CD4-positive, alpha-beta memory T cell (primary cell): ENCODE measurements around the gene UBXN11. TPM values are rescaled to one million over a fixed set of nuclear protein-coding genes. Genes with fewer than 3 reads are reported as not detected.
"Not testable (repeated sequence)": the region's sequence is repeated elsewhere in the genome, so short reads cannot be mapped to it uniquely, and the experiment has no call there.

Experiments used
- CTCF ChIA-PET: fragments of 350-600 bp; sonication (Branson Sonifier 250); formaldehyde crosslinking; loops from one replicate; lab custom pipeline; 2021; ENCODE audit warnings: inconsistent platforms; ENCODE audit not compliant: partially characterized antibody; lab: Charles Lee
- POLR2A ChIA-PET: fragments of 350-600 bp; sonication (Branson Sonifier 250); formaldehyde crosslinking; loops from one replicate; lab custom pipeline; 2021; ENCODE audit not compliant: partially characterized antibody; lab: Charles Lee
- DNase-seq, 5 donors: peaks; one replicate each; pipeline versions ENCODE4 v3.0.0 to v3.0.0-alpha.2; 2020 to 2022; ENCODE audit warnings: mixed read lengths in 1 of 5
- H3K27ac ChIP-seq: one replicate; pipeline ENCODE4 v1.7.0; 2013; ENCODE audit warnings: low read depth, low read length
- H3K27me3 ChIP-seq: 2 replicates; pipeline ENCODE4 v1.7.0; 2013; ENCODE audit warnings: mild to moderate bottlenecking, low read length, moderate library complexity; ENCODE audit not compliant: insufficient read depth
- H3K36me3 ChIP-seq: 2 replicates; pipeline ENCODE4 v1.7.0; 2013; ENCODE audit warnings: mild to moderate bottlenecking, low read length, moderate library complexity; ENCODE audit not compliant: insufficient read depth
- H3K4me1 ChIP-seq: 2 replicates; pipeline ENCODE4 v1.7.0; 2013; ENCODE audit warnings: mild to moderate bottlenecking, low read length, moderate library complexity; ENCODE audit not compliant: insufficient read depth
- H3K4me3 ChIP-seq, 2 donors: one replicate each; pipeline ENCODE4 v1.7.0; 2013; ENCODE audit warnings: low read length in 2 of 2, mild to moderate bottlenecking in 1 of 2
- H3K9me3 ChIP-seq, 2 donors: one replicate each; pipeline ENCODE4 v1.7.0; 2013; ENCODE audit warnings: low read length in 2 of 2, control low read depth in 1 of 2; ENCODE audit not compliant: control insufficient read depth in 1 of 2
- H3K27ac Mint-ChIP-seq, 7 donors: one replicate each; pipeline ENCODE4 v1.8.0; 2020 to 2021; ENCODE audit warnings: mixed read lengths in 7 of 7, mild to moderate bottlenecking in 6 of 7, inconsistent platforms in 3 of 7, moderate library complexity in 3 of 7
- H3K27me3 Mint-ChIP-seq, 2 donors: one replicate each; pipeline ENCODE4 v1.8.0; 2020 to 2021; ENCODE audit warnings: mixed read lengths in 2 of 2
- H3K36me3 Mint-ChIP-seq, 2 donors: one replicate each; pipeline ENCODE4 v1.8.0; 2020 to 2021; ENCODE audit warnings: mixed read lengths in 2 of 2, inconsistent platforms in 1 of 2, mild to moderate bottlenecking in 1 of 2
- H3K4me1 Mint-ChIP-seq, 4 donors: one replicate each; pipeline ENCODE4 v1.8.0; 2020 to 2021; ENCODE audit warnings: mixed read lengths in 4 of 4, mild to moderate bottlenecking in 1 of 4
- H3K4me3 Mint-ChIP-seq, 8 donors: one replicate each; pipeline ENCODE4 v1.8.0; 2020 to 2021; ENCODE audit warnings: mixed read lengths in 8 of 8, mild to moderate bottlenecking in 7 of 8, moderate library complexity in 6 of 8, inconsistent platforms in 3 of 8
- H3K9me3 Mint-ChIP-seq, 8 donors: one replicate each; pipeline ENCODE4 v1.8.0; 2020 to 2021; ENCODE audit warnings: mixed read lengths in 8 of 8, mild to moderate bottlenecking in 5 of 8, inconsistent platforms in 3 of 8, moderate library complexity in 1 of 8
- intact Hi-C: fragments of 100-400 bp; cut with micrococcal nuclease; formaldehyde crosslinking; loops from one replicate; pipeline ENCODE4 v1.15.1; 2023
- polyA plus RNA-seq, 2 donors: library from polyadenylated mRNA; unstranded; fragments of 300-500 nt; fragmentation: Illumina TruSeq; gene quantifications; one replicate each; pipeline ENCODE4 v1.2.3, GENCODE V29; 2021
- total RNA-seq, 2 experiments: library from RNA; stranded (reverse); gene quantifications; one replicate each; pipeline ENCODE4 v1.2.3, GENCODE V29; 2021

UBXN11 gene
- total and polyA plus RNA-seq, 4 experiments from 2014 or later, result 13.3 to 117 (median 66.4) TPM

DNA sequence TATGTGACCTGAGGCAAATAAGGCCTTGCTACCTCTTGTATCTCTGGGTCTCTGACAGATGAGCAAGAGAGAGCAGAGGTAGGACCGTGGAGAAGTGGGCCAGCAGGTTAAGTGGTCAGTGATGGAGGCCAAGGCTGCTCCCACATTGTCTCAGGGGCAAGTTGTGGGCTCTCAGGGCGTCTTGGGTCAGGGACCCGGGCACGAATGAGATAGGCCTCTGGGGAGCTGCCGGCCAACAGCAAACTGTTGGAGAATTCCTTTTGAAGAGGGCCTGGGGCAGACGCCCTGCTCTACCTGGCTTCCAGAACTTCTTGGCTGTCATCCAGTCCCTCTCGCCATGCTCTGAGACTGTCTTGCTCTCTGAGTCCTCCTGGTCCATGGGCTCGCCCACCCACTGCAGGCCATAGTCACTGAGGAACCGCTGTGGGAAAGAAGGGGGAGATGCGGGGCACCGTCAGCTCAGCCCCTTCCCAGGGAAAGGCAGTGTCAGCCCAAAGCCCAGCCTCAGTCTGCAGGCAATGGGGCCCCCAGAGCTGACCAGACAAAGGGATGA is 12.4 kb downstream of the UBXN11 start:
- H3K36me3 ChIP-seq, result no peaks in the 10 kb centered on the region
- no peak for DNase-seq
- H3K4me1 Mint-ChIP-seq, result peaks cover 31 to 60% (median 40%) of the 10 kb centered on the region in 4 donors
- peaks cover 0 to 4% of the 10 kb centered on the region in 2 donors for H3K36me3 Mint-ChIP-seq
- no peaks in the 10 kb centered on the region for H3K9me3 ChIP-seq
- no peak overlapping the region for H3K27ac ChIP-seq
- H3K27ac Mint-ChIP-seq, result peak overlapping the region in 4 of 7 donors; percentile 35 to 81 (median 66)
- H3K9me3 Mint-ChIP-seq, result no peaks in the 10 kb centered on the region
- peaks cover 42% of the 10 kb centered on the region for H3K4me1 ChIP-seq
- CTCF ChIA-PET, result interaction anchor here (1.4 to 21.6 kb wide), 2 partner anchors 9 to 21 kb away, joined by 4 to 1027 read pairs; partner anchors contain the start of genes CD52 and UBXN11
- no peak overlapping the region for H3K4me3 Mint-ChIP-seq
- no peak overlapping the region for H3K4me3 ChIP-seq
- POLR2A ChIA-PET, result interaction anchor here (1.6 to 38.6 kb wide), 3 partner anchors 9 to 84 kb away, joined by 3 to 3358 read pairs (median 10); partner anchors contain the start of genes CD52 and UBXN11
- H3K27me3 Mint-ChIP-seq, result no peaks in the 10 kb centered on the region
- no peaks in the 10 kb centered on the region for H3K27me3 ChIP-seq
- intact Hi-C loops, result no loop called here

DNA sequence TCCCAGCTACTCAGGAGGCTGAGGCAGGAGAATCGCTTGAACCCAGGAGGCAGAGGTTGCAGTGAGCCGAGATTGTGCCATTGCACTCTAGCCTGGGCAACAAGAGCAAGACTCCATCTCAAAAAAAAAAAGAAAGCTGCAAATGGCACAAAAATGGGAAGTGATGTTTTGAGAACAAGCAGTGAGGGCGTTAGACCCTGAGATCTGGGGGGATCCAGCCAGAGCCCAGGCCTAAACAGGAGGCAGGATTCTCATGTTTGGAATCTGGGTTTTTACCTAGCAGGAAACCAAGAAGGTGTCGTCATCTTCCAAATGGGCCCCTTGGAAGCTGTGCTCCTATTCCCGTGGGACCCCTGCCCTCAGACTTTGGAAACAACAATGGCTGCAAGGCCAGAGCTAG is 13.7 kb downstream of the UBXN11 start:
- H3K4me1 ChIP-seq, result peaks cover 55% of the 10 kb centered on the region
- Mint-ChIP-seq H3K4me1 (peaks cover 43 to 72% (median 50%) of the 10 kb centered on the region in 4 donors), H3K27ac (peak overlapping the region; percentile 22 to 97 (median 93)), H3K4me3 (peak overlapping the region in 1 of 8 donors; percentile 10)
- H3K36me3 ChIP-seq, H3K27me3 Mint-ChIP-seq, intact Hi-C loops, H3K36me3 Mint-ChIP-seq, H3K9me3 ChIP-seq, H3K4me3 ChIP-seq, H3K9me3 Mint-ChIP-seq, DNase-seq, H3K27me3 ChIP-seq: not testable (repeated sequence)
- POLR2A ChIA-PET, result interaction anchor here (0.9 to 38.6 kb wide), 3 partner anchors 14 to 85 kb away, joined by 3 to 3358 read pairs (median 212); partner anchors contain the start of genes CD52, SH3BGRL3 and UBXN11
- H3K27ac ChIP-seq, result peak overlapping the region; percentile 91
- CTCF ChIA-PET, result interaction anchor here (1.4 to 21.6 kb wide), 3 partner anchors 8 to 124 kb away, joined by 3 to 1027 read pairs (median 4); partner anchors contain the start of genes CD52 and UBXN11

- Mint-ChIP-seq H3K4me1 (peaks cover 51 to 80% (median 58%) of the 10 kb centered on the region in 4 donors), H3K36me3 (peaks cover 0 to 4% of the 10 kb centered on the region in 2 donors), H3K27ac (peak overlapping the region; percentile 90 to 97 (median 94)), H3K9me3 (no peaks in the 10 kb centered on the region), H3K27me3 (no peaks in the 10 kb centered on the region), H3K4me3 (peak overlapping the region in 4 of 8 donors; percentile 36 to 63 (median 42))
- H3K27ac ChIP-seq, result peak overlapping the region; percentile 91
- intact Hi-C loops, result no loop called here
- no peak for DNase-seq
- H3K36me3 ChIP-seq, result no peaks in the 10 kb centered on the region
- peaks cover 63% of the 10 kb centered on the region for H3K4me1 ChIP-seq
- H3K27me3 ChIP-seq, result no peaks in the 10 kb centered on the region
- CTCF ChIA-PET, result interaction anchor here (1.4 to 21.6 kb wide), 3 partner anchors 23 to 125 kb away, joined by 3 to 1027 read pairs (median 307); partner anchors contain the start of genes CD52 and UBXN11
- POLR2A ChIA-PET, result interaction anchor here (0.9 to 38.6 kb wide), 3 partner anchors 14 to 86 kb away, joined by 3 to 3358 read pairs (median 212); partner anchors contain the start of genes CD52, SH3BGRL3 and UBXN11
- H3K9me3 ChIP-seq, result no peaks in the 10 kb centered on the region
- H3K4me3 ChIP-seq, result no peak overlapping the region
Measured at GRCh38 chr1:26291939-26292338, 14.5 kb downstream of the UBXN11 start.

DNA sequence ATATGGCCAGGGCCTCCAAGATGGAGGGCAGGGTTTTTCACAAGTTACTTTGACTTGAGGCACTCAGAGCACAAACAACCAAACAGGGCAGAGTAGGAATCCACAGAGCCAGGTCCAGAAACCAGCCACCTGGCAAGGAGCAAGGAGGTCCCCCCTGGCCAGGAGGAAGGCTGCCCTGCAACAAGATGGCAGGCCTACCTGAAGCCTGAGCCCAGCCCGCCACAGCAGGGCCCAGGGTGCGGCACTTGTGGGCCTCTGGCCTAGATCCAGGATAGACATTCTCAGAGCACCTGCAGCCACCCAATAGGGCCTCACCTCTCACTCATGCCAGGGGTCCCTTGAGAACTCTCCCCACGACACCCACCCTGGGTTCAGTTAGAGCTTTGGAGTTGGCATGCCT is 15.0 kb downstream of the UBXN11 start:
- DNase-seq, result no peak

DNA sequence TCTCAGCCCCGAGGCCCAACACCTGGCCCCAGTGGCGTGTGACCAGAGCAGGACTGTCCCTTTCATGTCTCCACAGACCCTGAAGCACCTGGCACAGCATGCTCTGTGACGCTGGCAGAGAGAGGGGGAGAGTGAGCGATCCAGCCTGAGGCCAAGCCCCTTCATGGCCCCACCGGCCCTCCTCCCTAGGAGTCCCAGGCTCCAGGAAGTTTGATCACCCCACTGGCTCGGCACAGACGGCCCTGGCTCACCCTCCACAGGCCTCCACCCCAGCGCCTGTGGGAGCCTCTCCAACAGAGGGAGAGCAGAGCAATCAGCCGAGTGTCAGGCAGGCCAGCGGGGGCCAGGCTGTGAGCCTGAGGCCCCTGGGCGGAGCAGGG is 15.6 kb downstream of the UBXN11 start:
- Mint-ChIP-seq H3K4me1 (peaks cover 56 to 91% (median 66%) of the 10 kb centered on the region in 4 donors), H3K36me3 (no peaks in the 10 kb centered on the region), H3K4me3 (peak overlapping the region in 3 of 8 donors; percentile 47 to 81 (median 57)), H3K27me3 (no peaks in the 10 kb centered on the region), H3K27ac (peak overlapping the region; percentile 94 to 99 (median 97)), H3K9me3 (no peaks in the 10 kb centered on the region)
- Histone ChIP-seq H3K9me3 (no peaks in the 10 kb centered on the region), H3K4me1 (peaks cover 73% of the 10 kb centered on the region), H3K27ac (peak overlapping the region; percentile 91), H3K36me3 (no peaks in the 10 kb centered on the region), H3K27me3 (no peaks in the 10 kb centered on the region), H3K4me3 (no peak overlapping the region)
- CTCF ChIA-PET, result interaction anchor here (1.1 to 21.6 kb wide), 5 partner anchors 14 to 126 kb away, joined by 3 to 1027 read pairs (median 124); partner anchors contain the start of genes CD52, SH3BGRL3 and UBXN11
- intact Hi-C loops, result no loop called here
- POLR2A ChIA-PET, result interaction anchor here (1.1 to 38.6 kb wide), 5 partner anchors 13 to 80 kb away, joined by 3 to 3358 read pairs (median 61); partner anchors contain the start of genes CD52, SH3BGRL3 and UBXN11
- DNase-seq, result no peak

More for the DNA sequence above, 15.0 kb downstream of the UBXN11 start:
- Histone ChIP-seq H3K27me3 (no peaks in the 10 kb centered on the region), H3K4me3 (no peak overlapping the region), H3K27ac (peak overlapping the region; percentile 91), H3K4me1 (peaks cover 68% of the 10 kb centered on the region), H3K36me3 (no peaks in the 10 kb centered on the region), H3K9me3 (no peaks in the 10 kb centered on the region)
- Mint-ChIP-seq H3K4me3 (peak overlapping the region in 2 of 8 donors; percentile 23 to 63), H3K9me3 (no peaks in the 10 kb centered on the region), H3K27me3 (no peaks in the 10 kb centered on the region), H3K27ac (peak overlapping the region; percentile 90 to 97 (median 94)), H3K4me1 (peaks cover 53 to 85% (median 62%) of the 10 kb centered on the region in 4 donors), H3K36me3 (peaks cover 0 to 3% of the 10 kb centered on the region in 2 donors)
- POLR2A ChIA-PET, result interaction anchor here (9.7 to 38.6 kb wide), 2 partner anchors 13 to 20 kb away, joined by 212 to 3358 read pairs; partner anchors contain the start of genes CD52, SH3BGRL3 and UBXN11
- intact Hi-C loops, result no loop called here
- CTCF ChIA-PET, result interaction anchor here (1.4 to 21.6 kb wide), 3 partner anchors 24 to 125 kb away, joined by 3 to 1027 read pairs (median 307); partner anchors contain the start of genes CD52 and UBXN11

DNA sequence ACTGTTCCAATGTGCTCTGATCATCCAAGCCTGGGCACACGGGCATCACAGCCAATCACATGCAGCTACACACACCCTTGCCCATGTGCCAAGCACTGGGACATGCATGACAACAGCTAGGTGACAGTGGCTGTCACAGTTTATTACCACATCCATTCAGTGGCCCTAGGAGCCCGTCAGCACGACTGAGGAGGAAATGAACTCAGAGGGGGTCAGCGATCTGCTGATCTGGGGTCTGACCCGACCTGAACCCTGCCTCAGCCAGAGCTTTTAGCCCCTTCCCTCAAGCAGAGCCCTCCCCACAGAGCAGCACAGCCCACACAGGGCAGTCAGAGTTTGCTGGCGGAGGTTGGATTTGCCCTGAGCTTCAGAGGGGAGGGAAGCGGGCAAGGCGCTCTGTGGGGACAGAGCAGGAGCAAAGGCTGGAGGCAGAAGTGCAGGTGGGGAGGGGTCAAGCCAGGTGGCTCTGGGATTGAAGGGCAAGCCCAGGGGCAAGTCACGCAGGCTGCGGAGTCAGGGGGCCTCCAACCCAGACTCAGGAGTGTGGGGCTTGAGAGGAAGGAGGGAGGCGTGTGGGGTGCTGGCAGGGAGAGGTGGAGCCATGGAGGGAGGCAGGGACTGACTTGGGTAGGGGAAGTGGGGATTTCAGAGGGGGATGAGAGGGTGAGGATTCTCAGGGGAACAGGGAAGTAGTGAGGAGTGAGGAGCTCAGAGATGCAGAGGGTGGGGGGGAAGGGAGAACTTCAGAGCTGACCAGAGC is 16.1 kb downstream of the UBXN11 start:
- Histone ChIP-seq H3K27me3 (no peaks in the 10 kb centered on the region), H3K36me3 (no peaks in the 10 kb centered on the region), H3K27ac (peak overlapping the region; percentile 91), H3K4me3 (peak overlapping the region in 1 of 2 donors; percentile 39), H3K9me3 (no peaks in the 10 kb centered on the region), H3K4me1 (peaks cover 79% of the 10 kb centered on the region)
- ChIA-PET POLR2A (interaction anchor here (1.1 to 38.6 kb wide), 7 partner anchors 12 to 88 kb away, joined by 3 to 3358 read pairs (median 61); partner anchors contain the start of genes CD52, SH3BGRL3, UBXN11 and ZNF683), CTCF (interaction anchor here (1.1 to 21.6 kb wide), 6 partner anchors 11 to 127 kb away, joined by 3 to 1027 read pairs (median 66); partner anchors contain the start of genes CD52, SH3BGRL3 and UBXN11)
- H3K4me1 Mint-ChIP-seq, result peaks cover 53 to 94% (median 66%) of the 10 kb centered on the region in 4 donors
- intact Hi-C loops, result no loop called here
- peak overlapping the region in 7 of 8 donors; percentile 59 to 92 (median 74) for H3K4me3 Mint-ChIP-seq
- no peaks in the 10 kb centered on the region for H3K27me3 Mint-ChIP-seq
- no peaks in the 10 kb centered on the region for H3K9me3 Mint-ChIP-seq
- peak in 1 of 5 donors; percentile 20 for DNase-seq
- peak overlapping the region; percentile 93 to 99 (median 97) for H3K27ac Mint-ChIP-seq
- no peaks in the 10 kb centered on the region for H3K36me3 Mint-ChIP-seq
